Keratinocyte (primary cell): Measurements from ENCODE around the gene COL16A1. TPM values are rescaled to one million over a fixed set of nuclear protein-coding genes. Genes with fewer than 3 reads are reported as not detected.

Experiments
- DNase-seq: peaks from one replicate; pipeline ENCODE4 v3.0.0-alpha.2; 2011; ENCODE audit warnings: low read depth, missing footprints, low spot score
- FAIRE-seq: peaks from 2 replicates; lab custom pipeline; 2011; peaks lifted over from hg19 to GRCh38; lab: Jason Lieb, UNC
- H2AFZ ChIP-seq: 2 replicates; pipeline ENCODE4 v1.6.0; 2012; ENCODE audit warnings: low read length, control low read depth, inconsistent platforms; ENCODE audit not compliant: control insufficient read depth
- H3K27ac ChIP-seq: 2 replicates; pipeline ENCODE4 v1.5.1; 2011; ENCODE audit warnings: low read length; ENCODE audit not compliant: control insufficient read depth, insufficient read depth
- H3K27me3 ChIP-seq: 3 replicates; pipeline ENCODE4 v1.6.0; 2011; ENCODE audit warnings: low read length; ENCODE audit not compliant: control insufficient read depth, insufficient read depth; ENCODE audit errors: extremely low read depth
- H3K36me3 ChIP-seq, 2 experiments: 2 replicates in 1 of 2; 3 replicates in 1 of 2; pipeline ENCODE4 v1.5.1; 2011; ENCODE audit warnings: low read length in 2 of 2, mild to moderate bottlenecking in 1 of 2; ENCODE audit not compliant: control insufficient read depth in 2 of 2, insufficient read depth in 2 of 2; ENCODE audit errors: extremely low read depth in 1 of 2
- H3K4me1 ChIP-seq: 3 replicates; pipeline ENCODE4 v1.5.1; 2011; ENCODE audit warnings: low read length; ENCODE audit not compliant: control insufficient read depth, insufficient read depth; ENCODE audit errors: extremely low read depth
- H3K4me2 ChIP-seq: 3 replicates; pipeline ENCODE4 v1.6.0; 2011; ENCODE audit warnings: low read depth, low read length; ENCODE audit not compliant: control insufficient read depth, insufficient read depth; ENCODE audit errors: extremely low read depth
- H3K4me3 ChIP-seq, 3 experiments: fragments of 200-600 bp in 1 of 3; sonication (generic) in 1 of 3; 2 replicates in 2 of 3; 3 replicates in 1 of 3; pipeline ENCODE4 v1.5.1; 2011 to 2016; ENCODE audit warnings: low read length in 3 of 3, mild to moderate bottlenecking in 3 of 3, control low read depth in 2 of 3, inconsistent platforms in 1 of 3, low read depth in 1 of 3, mixed read lengths in 1 of 3, mixed run types in 1 of 3, moderate library complexity in 1 of 3; ENCODE audit not compliant: control insufficient read depth in 2 of 3, insufficient read depth in 2 of 3; ENCODE audit errors: extremely low read depth in 1 of 3
- H3K79me2 ChIP-seq: 2 replicates; pipeline ENCODE4 v1.6.0; 2012; ENCODE audit warnings: low read length; ENCODE audit not compliant: control insufficient read depth, insufficient read depth
- H3K9ac ChIP-seq: 3 replicates; pipeline ENCODE4 v1.6.0; 2011; ENCODE audit warnings: low read length; ENCODE audit not compliant: control insufficient read depth, insufficient read depth; ENCODE audit errors: extremely low read depth
- H3K9me1 ChIP-seq: 3 replicates; pipeline ENCODE4 v1.6.0; 2011; ENCODE audit warnings: low read length; ENCODE audit not compliant: control insufficient read depth, insufficient read depth; ENCODE audit errors: extremely low read depth
- H3K9me3 ChIP-seq: 2 replicates; pipeline ENCODE4 v1.5.1; 2012; ENCODE audit warnings: low read depth, low read length; ENCODE audit not compliant: control insufficient read depth
- H4K20me1 ChIP-seq: 3 replicates; pipeline ENCODE4 v1.6.0; 2011; ENCODE audit warnings: low read length; ENCODE audit not compliant: control insufficient read depth, insufficient read depth; ENCODE audit errors: extremely low read depth
- EZH2 ChIP-seq: IDR thresholded peaks from one replicate; pipeline ENCODE4 v1.6.1; 2012; ENCODE audit warnings: inconsistent platforms, mild to moderate bottlenecking, low read length, moderate library complexity
- dilution Hi-C: fragments of 300-500 bp; cut with MboI; formaldehyde crosslinking; loops from one replicate; pipeline ENCODE4 v1.7.0; 2020; ENCODE audit warnings: low sequenced_read_pairs; ENCODE audit not compliant: extremely low pct_ligation_motif_present
- polyA plus RNA-seq, 5 experiments: library from polyadenylated mRNA; depleted of rRNA in 3 of 5; stranded (reverse) in 3 of 5; stranded (forward) in 1 of 5; unstranded in 1 of 5; fragments of >200 nt; gene quantifications; 1 replicate in 1 of 5; 2 replicates in 3 of 5; 3 replicates in 1 of 5; pipeline versions ENCODE4 v1.2.1 to v1.2.3, GENCODE V29; 2011 to 2012; ENCODE audit warnings: missing spikeins in 2 of 5, low read depth in 1 of 5, low replicate concordance in 1 of 5
- TF ChIP-seq, protein P1 (sequence below), 3 experiments: IDR thresholded peaks in 1 of 3; conservative IDR thresholded peaks in 1 of 3; optimal IDR thresholded peaks in 1 of 3; 2 replicates in 2 of 3; 3 replicates in 1 of 3; pipeline versions ENCODE3 to v1.5.1; 2011; ENCODE audit warnings: low read length in 3 of 3, mild to moderate bottlenecking in 3 of 3, moderate library complexity in 2 of 3, control low read depth in 1 of 3, inconsistent platforms in 1 of 3; ENCODE audit not compliant: insufficient read depth in 2 of 3; ENCODE audit errors: extremely low read depth in 1 of 3

The COL16A1 gene
- polyA plus RNA-seq, 1 donor (not counting 4 experiments of a cell fraction or from before 2014, with no cell fraction given) = 43.4 TPM

DNA sequence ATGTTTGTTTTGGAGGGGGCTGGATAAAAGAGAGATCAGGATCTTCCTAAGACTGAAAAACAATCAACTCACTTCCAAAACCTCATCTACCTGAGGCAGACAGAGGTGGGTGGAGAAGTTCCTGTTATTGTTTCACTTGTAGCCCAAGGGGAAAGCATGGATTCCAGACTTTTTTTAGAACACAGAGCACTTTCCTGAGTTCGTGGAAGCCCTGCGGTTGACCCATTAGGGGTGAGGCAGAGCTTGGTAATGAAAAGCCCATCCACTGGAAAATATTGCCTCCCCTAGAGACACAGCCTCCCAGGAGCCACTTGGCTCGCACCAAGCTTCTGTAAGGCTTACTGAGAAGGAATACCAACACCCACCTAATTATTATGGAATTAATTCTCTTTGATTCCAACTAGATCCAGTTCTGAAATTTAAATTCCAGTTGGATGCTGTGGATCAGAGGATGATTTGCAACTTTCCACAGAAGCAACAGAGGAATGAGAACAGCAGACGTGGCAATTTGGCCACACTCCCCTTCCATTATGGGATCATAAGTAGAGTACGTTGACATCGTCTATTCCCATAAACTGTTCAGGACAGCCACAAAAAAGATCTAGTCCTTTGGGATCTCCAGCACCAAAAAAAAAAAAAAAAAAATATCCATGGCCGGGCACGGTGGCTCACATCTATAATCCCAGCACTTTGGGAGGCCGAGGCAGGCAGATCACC, 55.0 kb downstream of the COL16A1 start:
- Histone ChIP-seq H3K27ac (no peak overlapping the region), H3K9me3 (no peaks in the 10 kb centered on the region), H4K20me1 (no peaks in the 10 kb centered on the region), H3K36me3 (peaks cover 7 to 13% of the 10 kb centered on the region in 2 experiments), H3K4me2 (peak overlapping the region; percentile 20), H3K79me2 (peaks cover 8% of the 10 kb centered on the region), H3K4me1 (peaks cover 13% of the 10 kb centered on the region), H3K4me3 (no peak overlapping the region), H2AFZ (no peak overlapping the region), H3K9me1 (no peaks in the 10 kb centered on the region), H3K9ac (no peak overlapping the region), H3K27me3 (no peaks in the 10 kb centered on the region)
- TF ChIP-seq EZH2 = no peak
- TF ChIP-seq, protein P1, sequence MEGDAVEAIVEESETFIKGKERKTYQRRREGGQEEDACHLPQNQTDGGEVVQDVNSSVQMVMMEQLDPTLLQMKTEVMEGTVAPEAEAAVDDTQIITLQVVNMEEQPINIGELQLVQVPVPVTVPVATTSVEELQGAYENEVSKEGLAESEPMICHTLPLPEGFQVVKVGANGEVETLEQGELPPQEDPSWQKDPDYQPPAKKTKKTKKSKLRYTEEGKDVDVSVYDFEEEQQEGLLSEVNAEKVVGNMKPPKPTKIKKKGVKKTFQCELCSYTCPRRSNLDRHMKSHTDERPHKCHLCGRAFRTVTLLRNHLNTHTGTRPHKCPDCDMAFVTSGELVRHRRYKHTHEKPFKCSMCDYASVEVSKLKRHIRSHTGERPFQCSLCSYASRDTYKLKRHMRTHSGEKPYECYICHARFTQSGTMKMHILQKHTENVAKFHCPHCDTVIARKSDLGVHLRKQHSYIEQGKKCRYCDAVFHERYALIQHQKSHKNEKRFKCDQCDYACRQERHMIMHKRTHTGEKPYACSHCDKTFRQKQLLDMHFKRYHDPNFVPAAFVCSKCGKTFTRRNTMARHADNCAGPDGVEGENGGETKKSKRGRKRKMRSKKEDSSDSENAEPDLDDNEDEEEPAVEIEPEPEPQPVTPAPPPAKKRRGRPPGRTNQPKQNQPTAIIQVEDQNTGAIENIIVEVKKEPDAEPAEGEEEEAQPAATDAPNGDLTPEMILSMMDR (optimal IDR thresholded peaks at IDR 0.05 in 1 of 3, IDR thresholded peaks at IDR 0.05 in 1 of 3, conservative IDR thresholded peaks at IDR 0.05 in 1 of 3; ENCODE audit: extremely low read depth in 1 of 3, insufficient read depth in 2 of 3, low read length in 3 of 3) = no peak
- FAIRE-seq (peak; percentile 74), DNase-seq (no peak)
- dilution Hi-C loops = no loop called here

DNA sequence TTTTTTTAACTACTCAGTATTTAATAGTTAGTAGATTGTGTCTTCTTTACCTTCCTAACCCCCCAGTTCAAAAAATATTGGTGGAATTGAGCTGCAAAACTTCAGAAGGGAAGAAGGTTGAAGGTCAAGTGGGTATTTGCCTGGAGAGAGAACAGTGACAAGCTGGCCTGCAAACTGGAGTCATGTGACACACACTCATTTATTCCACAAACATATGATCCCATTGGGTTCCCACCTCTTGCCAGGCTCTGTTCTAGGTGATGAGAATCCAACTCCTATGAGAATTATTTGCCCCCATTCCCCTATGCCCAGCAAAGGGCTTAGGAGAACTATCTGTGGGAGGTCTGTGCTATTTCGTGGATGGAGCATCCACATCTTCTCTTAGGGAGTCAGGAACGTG, 55.6 kb downstream of the COL16A1 start:
- H3K9me1 ChIP-seq = no peaks in the 10 kb centered on the region
- H3K36me3 ChIP-seq = peaks cover 4 to 13% of the 10 kb centered on the region in 2 experiments
- dilution Hi-C loops = no loop called here
- peaks cover 14% of the 10 kb centered on the region for H3K79me2 ChIP-seq
- peaks cover 19% of the 10 kb centered on the region for H3K4me1 ChIP-seq
- no peaks in the 10 kb centered on the region for H3K27me3 ChIP-seq
- no peaks in the 10 kb centered on the region for H3K9me3 ChIP-seq
- H4K20me1 ChIP-seq = no peaks in the 10 kb centered on the region
- no peak overlapping the region for H2AFZ ChIP-seq
- TF ChIP-seq, protein P1 (optimal IDR thresholded peaks at IDR 0.05 in 1 of 3, IDR thresholded peaks at IDR 0.05 in 1 of 3, conservative IDR thresholded peaks at IDR 0.05 in 1 of 3; ENCODE audit: extremely low read depth in 1 of 3, insufficient read depth in 2 of 3, low read length in 3 of 3) = no peak
- no peak for TF ChIP-seq EZH2
- peak overlapping the region; percentile 20 for H3K4me2 ChIP-seq
- no peak overlapping the region for H3K27ac ChIP-seq
- no peak overlapping the region for H3K4me3 ChIP-seq
- no peak overlapping the region for H3K9ac ChIP-seq
- FAIRE-seq = no peak
- DNase-seq = no peak
